ENCODE data around the gene GALNT2.

- TF ChIP-seq CTCF (IDR thresholded peaks at IDR 0.05 in 2 of 3, conservative IDR thresholded peaks at IDR 0.05 in 1 of 3; ENCODE audit: insufficient read depth in 2 of 3, low read depth in 1 of 3, low read length in 3 of 3) (no peak), SETDB1 (IDR thresholded peaks at IDR 0.05; ENCODE audit: low read length) (no peak), SRF (CRISPR knock-in tag; IDR thresholded peaks at IDR 0.05) (no peak), SIN3B (IDR thresholded peaks at IDR 0.05; ENCODE audit: low read depth) (no peak), HDAC1 (IDR thresholded peaks at IDR 0.05) (no peak), NRF1 (conservative IDR thresholded peaks at IDR 0.05 in 1 of 2, IDR thresholded peaks at IDR 0.05 in 1 of 2) (no peak), PHB2 (IDR thresholded peaks at IDR 0.05; ENCODE audit: low read depth) (no peak), PRPF4 (IDR thresholded peaks at IDR 0.05; ENCODE audit: insufficient read depth, low read depth, low read length, poor library complexity, severe bottlenecking) (no peak), ZNF263 (CRISPR knock-in tag; IDR thresholded peaks at IDR 0.05; ENCODE audit: borderline replicate concordance) (no peak), BHLHE40 (IDR thresholded peaks at IDR 0.05; ENCODE audit: low read length) (no peak), FOXK1 (CRISPR knock-in tag; IDR thresholded peaks at IDR 0.05; ENCODE audit: borderline replicate concordance) (no peak), NFATC3 (IDR thresholded peaks at IDR 0.05) (no peak)
These were observed 234.8 kb downstream of the GALNT2 start for GRCh38 chr1:230301822-230302221.

All from K562 (cell line).